ENCODE data around the gene AFF1. TPM values are rescaled to one million over a fixed set of nuclear protein-coding genes. Genes with fewer than 3 reads are reported as not detected.

AFF1 gene
- total RNA-seq, 1 donor from 2014 or later, result 58.2 TPM

DNA sequence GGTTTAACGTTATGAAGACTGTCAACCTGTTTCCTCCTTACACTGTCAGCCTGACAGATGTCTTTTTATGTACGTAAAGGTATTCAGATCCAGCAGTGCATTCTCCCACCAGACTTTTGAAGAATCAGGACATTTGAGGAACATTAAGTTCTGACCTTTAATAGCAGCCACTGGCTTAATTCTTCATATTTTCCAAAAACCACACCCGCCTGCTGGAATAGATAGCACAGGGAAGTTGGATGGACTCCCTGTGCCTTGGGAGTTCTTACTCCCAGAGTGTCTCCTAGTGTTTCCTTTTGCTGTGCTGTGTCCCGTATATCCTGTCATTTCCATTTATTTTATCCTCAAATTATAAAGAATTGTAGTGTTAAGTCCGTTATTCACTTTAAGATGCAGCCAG, 94.5 kb downstream of the AFF1 start:
- Histone ChIP-seq H3K27ac (ENCODE audit: low read depth, low read length) (no peak overlapping the region), H3K4me1 (ENCODE audit: insufficient read depth, low read length) (peaks cover 19% of the 10 kb centered on the region), H3K9ac (ENCODE audit: low read length) (no peak overlapping the region), H3K9me3 (ENCODE audit: insufficient read depth, low read depth, low read length) (no peaks in the 10 kb centered on the region), H3K4me3 (ENCODE audit: insufficient read depth, low read depth, low read length) (no peak overlapping the region), H3K36me3 (ENCODE audit: insufficient read depth, low read length) (no peaks in the 10 kb centered on the region), H3K27me3 (ENCODE audit: insufficient read depth, low read length) (no peaks in the 10 kb centered on the region), H3K79me2 (ENCODE audit: insufficient read depth, low read length) (peaks cover 68% of the 10 kb centered on the region), H4K20me1 (ENCODE audit: insufficient read depth, low read length) (peaks cover 90% of the 10 kb centered on the region), H3K4me2 (ENCODE audit: low read length) (no peak overlapping the region), H2AFZ (ENCODE audit: low read depth, low read length) (no peak overlapping the region)
- DNase-seq (ENCODE audit: low read depth), result no peak
- TF ChIP-seq, protein P1, sequence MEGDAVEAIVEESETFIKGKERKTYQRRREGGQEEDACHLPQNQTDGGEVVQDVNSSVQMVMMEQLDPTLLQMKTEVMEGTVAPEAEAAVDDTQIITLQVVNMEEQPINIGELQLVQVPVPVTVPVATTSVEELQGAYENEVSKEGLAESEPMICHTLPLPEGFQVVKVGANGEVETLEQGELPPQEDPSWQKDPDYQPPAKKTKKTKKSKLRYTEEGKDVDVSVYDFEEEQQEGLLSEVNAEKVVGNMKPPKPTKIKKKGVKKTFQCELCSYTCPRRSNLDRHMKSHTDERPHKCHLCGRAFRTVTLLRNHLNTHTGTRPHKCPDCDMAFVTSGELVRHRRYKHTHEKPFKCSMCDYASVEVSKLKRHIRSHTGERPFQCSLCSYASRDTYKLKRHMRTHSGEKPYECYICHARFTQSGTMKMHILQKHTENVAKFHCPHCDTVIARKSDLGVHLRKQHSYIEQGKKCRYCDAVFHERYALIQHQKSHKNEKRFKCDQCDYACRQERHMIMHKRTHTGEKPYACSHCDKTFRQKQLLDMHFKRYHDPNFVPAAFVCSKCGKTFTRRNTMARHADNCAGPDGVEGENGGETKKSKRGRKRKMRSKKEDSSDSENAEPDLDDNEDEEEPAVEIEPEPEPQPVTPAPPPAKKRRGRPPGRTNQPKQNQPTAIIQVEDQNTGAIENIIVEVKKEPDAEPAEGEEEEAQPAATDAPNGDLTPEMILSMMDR (IDR thresholded peaks at IDR 0.05; ENCODE audit: insufficient read depth, low read depth, low read length), result no peak
- TF ChIP-seq EZH2 (IDR thresholded peaks at IDR 0.05; ENCODE audit: insufficient read depth, low read length), result no peak
- H3K36me3 Mint-ChIP-seq (ENCODE audit: low read depth, unreplicated experiment), result no peaks in the 10 kb centered on the region
- no peaks in the 10 kb centered on the region for H3K27me3 Mint-ChIP-seq (ENCODE audit: low read depth, unreplicated experiment)
- FAIRE-seq, result no peak
- H3K27ac Mint-ChIP-seq (ENCODE audit: unreplicated experiment), result no peak overlapping the region
- no peak overlapping the region for H3K4me3 Mint-ChIP-seq (ENCODE audit: unreplicated experiment)
- H3K4me1 Mint-ChIP-seq (ENCODE audit: low read depth, unreplicated experiment), result peaks cover 22% of the 10 kb centered on the region
- no peaks in the 10 kb centered on the region for H3K9me3 Mint-ChIP-seq (ENCODE audit: unreplicated experiment)

DNA sequence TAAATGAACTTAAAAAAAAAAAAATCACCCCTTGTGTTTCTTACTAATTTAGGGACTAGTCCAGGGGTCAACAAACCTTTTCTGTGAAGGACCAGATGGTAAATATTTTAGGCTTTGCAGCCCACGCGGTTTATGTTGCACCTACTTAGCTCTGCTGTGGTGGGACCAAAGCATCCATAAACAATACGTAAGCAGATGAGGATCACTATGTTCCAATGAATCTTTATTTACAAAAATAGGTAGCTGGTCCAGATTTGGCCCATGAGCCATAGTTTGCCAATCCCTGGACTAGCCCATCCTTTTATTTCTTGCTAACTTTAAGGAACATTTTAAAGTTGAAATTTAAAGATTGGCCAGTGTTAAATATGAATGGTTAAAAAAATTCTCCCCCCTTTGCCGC, 95.3 kb downstream of the AFF1 start:
- H3K4me1 Mint-ChIP-seq (ENCODE audit: low read depth, unreplicated experiment), result peaks cover 16% of the 10 kb centered on the region
- no peak for TF ChIP-seq EZH2 (IDR thresholded peaks at IDR 0.05; ENCODE audit: insufficient read depth, low read length)
- TF ChIP-seq, protein P1 (IDR thresholded peaks at IDR 0.05; ENCODE audit: insufficient read depth, low read depth, low read length), result no peak
- Histone ChIP-seq H3K9ac (ENCODE audit: low read length) (no peak overlapping the region), H3K79me2 (ENCODE audit: insufficient read depth, low read length) (peaks cover 73% of the 10 kb centered on the region), H3K27ac (ENCODE audit: low read depth, low read length) (no peak overlapping the region), H3K27me3 (ENCODE audit: insufficient read depth, low read length) (no peaks in the 10 kb centered on the region), H3K4me1 (ENCODE audit: insufficient read depth, low read length) (peaks cover 19% of the 10 kb centered on the region), H3K4me3 (ENCODE audit: insufficient read depth, low read depth, low read length) (no peak overlapping the region), H4K20me1 (ENCODE audit: insufficient read depth, low read length) (peaks cover 89% of the 10 kb centered on the region), H3K36me3 (ENCODE audit: insufficient read depth, low read length) (no peaks in the 10 kb centered on the region), H3K4me2 (ENCODE audit: low read length) (no peak overlapping the region), H3K9me3 (ENCODE audit: insufficient read depth, low read depth, low read length) (no peaks in the 10 kb centered on the region), H2AFZ (ENCODE audit: low read depth, low read length) (no peak overlapping the region)
- no peak for FAIRE-seq
- no peaks in the 10 kb centered on the region for H3K36me3 Mint-ChIP-seq (ENCODE audit: low read depth, unreplicated experiment)
- no peaks in the 10 kb centered on the region for H3K9me3 Mint-ChIP-seq (ENCODE audit: unreplicated experiment)
- H3K27me3 Mint-ChIP-seq (ENCODE audit: low read depth, unreplicated experiment), result no peaks in the 10 kb centered on the region
- H3K4me3 Mint-ChIP-seq (ENCODE audit: unreplicated experiment), result no peak overlapping the region
- no peak overlapping the region for H3K27ac Mint-ChIP-seq (ENCODE audit: unreplicated experiment)
- no peak for DNase-seq (ENCODE audit: low read depth)

DNA sequence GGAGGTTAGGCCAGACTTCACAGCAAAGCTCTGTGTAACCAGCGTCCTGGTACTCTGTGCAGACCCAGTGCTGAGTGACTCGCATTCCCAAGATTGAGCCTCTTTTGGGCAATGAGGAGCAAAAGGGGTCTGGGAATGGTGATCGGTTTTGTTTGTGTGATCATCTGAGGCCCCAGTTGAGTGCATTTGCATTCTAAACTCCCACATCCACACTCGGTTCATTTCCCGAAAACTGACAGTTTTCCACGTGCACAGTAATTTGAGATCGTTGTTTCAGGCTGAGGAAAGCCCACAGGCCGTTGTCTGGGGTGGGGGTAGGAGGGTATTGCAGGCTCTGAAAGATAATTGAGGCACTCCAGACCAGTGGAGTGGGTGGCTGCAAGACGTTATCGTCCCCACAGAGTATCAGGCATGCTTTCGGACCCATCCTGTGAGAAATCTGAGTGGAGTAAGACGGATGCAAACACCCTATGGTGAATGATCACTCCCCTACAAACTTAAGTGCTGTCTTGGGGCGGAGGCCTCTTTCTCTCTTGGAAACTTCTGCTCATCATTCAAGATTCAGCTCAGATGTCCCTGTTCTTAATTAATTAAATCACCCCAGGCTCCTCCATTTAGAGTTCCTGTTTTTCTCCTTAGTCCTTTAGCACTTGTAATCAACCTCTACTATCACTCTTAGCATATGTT, 96.1 kb downstream of the AFF1 start:
- FAIRE-seq (no peak), DNase-seq (ENCODE audit: low read depth) (peak; percentile 26)
- Histone ChIP-seq H3K27ac (ENCODE audit: low read depth, low read length) (no peak overlapping the region), H3K36me3 (ENCODE audit: insufficient read depth, low read length) (no peaks in the 10 kb centered on the region), H3K27me3 (ENCODE audit: insufficient read depth, low read length) (no peaks in the 10 kb centered on the region), H3K79me2 (ENCODE audit: insufficient read depth, low read length) (peaks cover 71% of the 10 kb centered on the region), H2AFZ (ENCODE audit: low read depth, low read length) (no peak overlapping the region), H3K4me2 (ENCODE audit: low read length) (peak overlapping the region; percentile 35), H3K9ac (ENCODE audit: low read length) (no peak overlapping the region), H3K4me3 (ENCODE audit: insufficient read depth, low read depth, low read length) (no peak overlapping the region), H3K9me3 (ENCODE audit: insufficient read depth, low read depth, low read length) (no peaks in the 10 kb centered on the region), H4K20me1 (ENCODE audit: insufficient read depth, low read length) (peaks cover 84% of the 10 kb centered on the region), H3K4me1 (ENCODE audit: insufficient read depth, low read length) (peaks cover 19% of the 10 kb centered on the region)
- H3K9me3 Mint-ChIP-seq (ENCODE audit: unreplicated experiment), result no peaks in the 10 kb centered on the region
- peaks cover 13% of the 10 kb centered on the region for H3K4me1 Mint-ChIP-seq (ENCODE audit: low read depth, unreplicated experiment)
- TF ChIP-seq, protein P1 (IDR thresholded peaks at IDR 0.05; ENCODE audit: insufficient read depth, low read depth, low read length), result no peak
- no peak for TF ChIP-seq EZH2 (IDR thresholded peaks at IDR 0.05; ENCODE audit: insufficient read depth, low read length)
- H3K36me3 Mint-ChIP-seq (ENCODE audit: low read depth, unreplicated experiment), result no peaks in the 10 kb centered on the region
- H3K27me3 Mint-ChIP-seq (ENCODE audit: low read depth, unreplicated experiment), result no peaks in the 10 kb centered on the region
- H3K27ac Mint-ChIP-seq (ENCODE audit: unreplicated experiment), result no peak overlapping the region
- H3K4me3 Mint-ChIP-seq (ENCODE audit: unreplicated experiment), result no peak overlapping the region
